SK-N-SH treated with all-trans-retinoic acid at 6 μM for 48 hours (cell line): ENCODE results near the gene ZNF595.

Experiments used
- ATAC-seq: fragments of 200-7000 bp; cut with Tn5 transposase; 3 replicates; pipeline ENCODE4 v1.9.1; 2020; ENCODE audit warnings: mild to moderate bottlenecking, moderate library complexity
- ARNTL ChIP-seq: fragments of 450-650 bp; formaldehyde crosslinking; IDR thresholded peaks from 2 replicates; pipeline ENCODE4 v1.5.0; 2020; ENCODE audit warnings: low read depth, mild to moderate bottlenecking, moderate library complexity, borderline replicate concordance
- BACH2 ChIP-seq: fragments of 250-450 bp; sonication (Bioruptor Pico); IDR thresholded peaks from 2 replicates; pipeline ENCODE4 v1.9.0; 2021; ENCODE audit warnings: mild to moderate bottlenecking, borderline replicate concordance
- CSDC2 ChIP-seq: fragments of 250-450 bp; sonication (Bioruptor Pico); IDR thresholded peaks from 2 replicates; pipeline ENCODE4 v1.5.0; 2020; ENCODE audit warnings: mild to moderate bottlenecking, moderate library complexity
- ESRRG ChIP-seq: fragments of 250-450 bp; sonication (Bioruptor Pico); IDR thresholded peaks from 2 replicates; pipeline ENCODE4 v1.6.1; 2021; ENCODE audit warnings: mild to moderate bottlenecking
- GLIS3 ChIP-seq: fragments of 250-450 bp; sonication (Bioruptor Pico); IDR thresholded peaks from 2 replicates; pipeline ENCODE4 v1.5.0; 2020; ENCODE audit warnings: mild to moderate bottlenecking, moderate library complexity
- ISL1 ChIP-seq: fragments of 250-450 bp; sonication (Bioruptor Pico); IDR thresholded peaks from 2 replicates; pipeline ENCODE4 v2.1.2; 2022; ENCODE audit warnings: mild to moderate bottlenecking, moderate library complexity
- OSR1 ChIP-seq: fragments of 250-450 bp; sonication (Bioruptor Pico); IDR thresholded peaks from 2 replicates; pipeline ENCODE4 v1.8.0; 2022; ENCODE audit warnings: moderate library complexity, mild to moderate bottlenecking, inconsistent platforms
- POU6F1 ChIP-seq: fragments of 250-450 bp; sonication (Bioruptor Pico); IDR thresholded peaks from 2 replicates; pipeline ENCODE4 v1.8.0; 2021; ENCODE audit warnings: low read depth, mild to moderate bottlenecking, moderate library complexity, borderline replicate concordance
- PPARA ChIP-seq: fragments of 250-450 bp; sonication (Bioruptor Pico); IDR thresholded peaks from 2 replicates; pipeline ENCODE4 v1.5.0; 2020; ENCODE audit warnings: mild to moderate bottlenecking, borderline replicate concordance
- TCF4 ChIP-seq: fragments of 250-450 bp; sonication (Bioruptor Pico); IDR thresholded peaks from 2 replicates; pipeline ENCODE4 v1.8.0; 2021; ENCODE audit warnings: mild to moderate bottlenecking, moderate library complexity, borderline replicate concordance
- TOX ChIP-seq: fragments of 250-450 bp; sonication (Bioruptor Pico); IDR thresholded peaks from 2 replicates; pipeline ENCODE4 v1.8.0; 2021; ENCODE audit warnings: mild to moderate bottlenecking, moderate library complexity, borderline replicate concordance
- ZC3H10 ChIP-seq: fragments of 250-450 bp; sonication (Bioruptor Pico); IDR thresholded peaks from 2 replicates; pipeline ENCODE4 v1.5.1; 2021; ENCODE audit warnings: mild to moderate bottlenecking, moderate library complexity
- ZFP3 ChIP-seq: fragments of 250-450 bp; sonication (Bioruptor Pico); IDR thresholded peaks from 2 replicates; pipeline ENCODE4 v1.5.0; 2020; ENCODE audit warnings: mild to moderate bottlenecking, moderate library complexity
- ZFP30 ChIP-seq: fragments of 450-650 bp; formaldehyde crosslinking; IDR thresholded peaks from 2 replicates; pipeline ENCODE4 v1.5.0; 2022; ENCODE audit warnings: mild to moderate bottlenecking, moderate library complexity
- ZNF565 ChIP-seq: fragments of 450-650 bp; formaldehyde crosslinking; conservative IDR thresholded peaks from 2 replicates; pipeline ENCODE4 v1.5.0; 2020; ENCODE audit warnings: low read depth, mild to moderate bottlenecking, moderate library complexity
- ZNF70 ChIP-seq: fragments of 450-650 bp; formaldehyde crosslinking; IDR thresholded peaks from 2 replicates; pipeline ENCODE4 v1.5.0; 2020; ENCODE audit warnings: mild to moderate bottlenecking, moderate library complexity
- ZNF8 ChIP-seq: fragments of 450-650 bp; formaldehyde crosslinking; IDR thresholded peaks from 2 replicates; pipeline ENCODE4 v1.5.0; 2020; ENCODE audit warnings: mild to moderate bottlenecking, moderate library complexity
- TF ChIP-seq, protein P1 (sequence below): fragments of 250-450 bp; sonication (Bioruptor Pico); IDR thresholded peaks from 2 replicates; pipeline ENCODE4 v1.5.0; 2020; ENCODE audit warnings: mild to moderate bottlenecking, moderate library complexity
- TF ChIP-seq, protein P2 (sequence below): fragments of 250-450 bp; sonication (Bioruptor Pico); IDR thresholded peaks from 2 replicates; pipeline ENCODE4 v1.5.1; 2020; ENCODE audit warnings: low read depth, mild to moderate bottlenecking, moderate library complexity
- TF ChIP-seq, protein P3 (sequence below): fragments of 250-450 bp; sonication (Bioruptor Pico); IDR thresholded peaks from 2 replicates; pipeline ENCODE4 v1.5.1; 2021; ENCODE audit warnings: mild to moderate bottlenecking, moderate library complexity
- TF ChIP-seq, protein P4 (sequence below): fragments of 250-450 bp; sonication (Bioruptor Pico); IDR thresholded peaks from 2 replicates; pipeline ENCODE4 v1.8.0; 2020; ENCODE audit warnings: mild to moderate bottlenecking, moderate library complexity, borderline replicate concordance

ZNF595 gene

GRCh38 chr4:125091-125771, 72.1 kb downstream of the ZNF595 start (continued):
- TF ChIP-seq, protein P1, sequence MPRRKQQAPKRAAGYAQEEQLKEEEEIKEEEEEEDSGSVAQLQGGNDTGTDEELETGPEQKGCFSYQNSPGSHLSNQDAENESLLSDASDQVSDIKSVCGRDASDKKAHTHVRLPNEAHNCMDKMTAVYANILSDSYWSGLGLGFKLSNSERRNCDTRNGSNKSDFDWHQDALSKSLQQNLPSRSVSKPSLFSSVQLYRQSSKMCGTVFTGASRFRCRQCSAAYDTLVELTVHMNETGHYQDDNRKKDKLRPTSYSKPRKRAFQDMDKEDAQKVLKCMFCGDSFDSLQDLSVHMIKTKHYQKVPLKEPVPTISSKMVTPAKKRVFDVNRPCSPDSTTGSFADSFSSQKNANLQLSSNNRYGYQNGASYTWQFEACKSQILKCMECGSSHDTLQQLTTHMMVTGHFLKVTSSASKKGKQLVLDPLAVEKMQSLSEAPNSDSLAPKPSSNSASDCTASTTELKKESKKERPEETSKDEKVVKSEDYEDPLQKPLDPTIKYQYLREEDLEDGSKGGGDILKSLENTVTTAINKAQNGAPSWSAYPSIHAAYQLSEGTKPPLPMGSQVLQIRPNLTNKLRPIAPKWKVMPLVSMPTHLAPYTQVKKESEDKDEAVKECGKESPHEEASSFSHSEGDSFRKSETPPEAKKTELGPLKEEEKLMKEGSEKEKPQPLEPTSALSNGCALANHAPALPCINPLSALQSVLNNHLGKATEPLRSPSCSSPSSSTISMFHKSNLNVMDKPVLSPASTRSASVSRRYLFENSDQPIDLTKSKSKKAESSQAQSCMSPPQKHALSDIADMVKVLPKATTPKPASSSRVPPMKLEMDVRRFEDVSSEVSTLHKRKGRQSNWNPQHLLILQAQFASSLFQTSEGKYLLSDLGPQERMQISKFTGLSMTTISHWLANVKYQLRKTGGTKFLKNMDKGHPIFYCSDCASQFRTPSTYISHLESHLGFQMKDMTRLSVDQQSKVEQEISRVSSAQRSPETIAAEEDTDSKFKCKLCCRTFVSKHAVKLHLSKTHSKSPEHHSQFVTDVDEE (CRISPR knock-in tag) = no peak
- TF ChIP-seq PPARA = no peak
- TF ChIP-seq ZFP30 = no peak
- no peak for TF ChIP-seq TOX (CRISPR knock-in tag)
- TF ChIP-seq CSDC2 (CRISPR knock-in tag) = no peak
- TF ChIP-seq GLIS3 (CRISPR knock-in tag) = no peak
- TF ChIP-seq, protein P2, sequence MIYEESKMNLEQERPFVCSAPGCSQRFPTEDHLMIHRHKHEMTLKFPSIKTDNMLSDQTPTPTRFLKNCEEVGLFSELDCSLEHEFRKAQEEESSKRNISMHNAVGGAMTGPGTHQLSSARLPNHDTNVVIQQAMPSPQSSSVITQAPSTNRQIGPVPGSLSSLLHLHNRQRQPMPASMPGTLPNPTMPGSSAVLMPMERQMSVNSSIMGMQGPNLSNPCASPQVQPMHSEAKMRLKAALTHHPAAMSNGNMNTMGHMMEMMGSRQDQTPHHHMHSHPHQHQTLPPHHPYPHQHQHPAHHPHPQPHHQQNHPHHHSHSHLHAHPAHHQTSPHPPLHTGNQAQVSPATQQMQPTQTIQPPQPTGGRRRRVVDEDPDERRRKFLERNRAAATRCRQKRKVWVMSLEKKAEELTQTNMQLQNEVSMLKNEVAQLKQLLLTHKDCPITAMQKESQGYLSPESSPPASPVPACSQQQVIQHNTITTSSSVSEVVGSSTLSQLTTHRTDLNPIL = no peak
- no peak for TF ChIP-seq OSR1
- no peak for TF ChIP-seq ISL1 (CRISPR knock-in tag)
- TF ChIP-seq, all 23 proteins: peak for 0

DNA sequence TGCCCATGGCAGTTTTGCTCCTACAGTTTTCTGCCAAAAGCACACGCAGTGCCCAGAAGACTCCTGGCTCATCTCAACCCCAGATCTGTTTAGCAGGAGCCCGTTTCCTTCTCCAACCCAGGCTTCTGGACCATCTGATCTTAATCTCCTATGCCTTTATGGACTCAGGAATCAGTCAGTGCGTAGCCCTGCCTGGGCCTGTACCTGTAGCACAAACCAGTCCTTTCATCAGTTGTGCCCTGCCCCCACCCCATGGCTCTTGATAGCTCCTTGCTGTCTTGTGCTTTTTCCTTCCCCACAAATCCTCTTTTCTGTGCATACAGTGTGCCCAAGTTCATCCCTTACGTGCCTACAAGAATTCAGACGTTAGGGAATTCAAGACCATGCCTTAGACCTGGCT, 72.7 kb downstream of the ZNF595 start:
- no peak for ATAC-seq
- TF ChIP-seq, protein P3, sequence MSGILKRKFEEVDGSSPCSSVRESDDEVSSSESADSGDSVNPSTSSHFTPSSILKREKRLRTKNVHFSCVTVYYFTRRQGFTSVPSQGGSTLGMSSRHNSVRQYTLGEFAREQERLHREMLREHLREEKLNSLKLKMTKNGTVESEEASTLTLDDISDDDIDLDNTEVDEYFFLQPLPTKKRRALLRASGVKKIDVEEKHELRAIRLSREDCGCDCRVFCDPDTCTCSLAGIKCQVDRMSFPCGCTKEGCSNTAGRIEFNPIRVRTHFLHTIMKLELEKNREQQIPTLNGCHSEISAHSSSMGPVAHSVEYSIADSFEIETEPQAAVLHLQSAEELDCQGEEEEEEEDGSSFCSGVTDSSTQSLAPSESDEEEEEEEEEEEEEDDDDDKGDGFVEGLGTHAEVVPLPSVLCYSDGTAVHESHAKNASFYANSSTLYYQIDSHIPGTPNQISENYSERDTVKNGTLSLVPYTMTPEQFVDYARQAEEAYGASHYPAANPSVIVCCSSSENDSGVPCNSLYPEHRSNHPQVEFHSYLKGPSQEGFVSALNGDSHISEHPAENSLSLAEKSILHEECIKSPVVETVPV (CRISPR knock-in tag) = no peak
- TF ChIP-seq ARNTL (CRISPR knock-in tag) = no peak
- TF ChIP-seq, all 23 proteins: peak for 0

GRCh38 chr4:132483-132882, 79.4 kb downstream of the ZNF595 start:
- no peak for ATAC-seq
- TF ChIP-seq ARNTL (CRISPR knock-in tag) = no peak
- TF ChIP-seq, protein P4, sequence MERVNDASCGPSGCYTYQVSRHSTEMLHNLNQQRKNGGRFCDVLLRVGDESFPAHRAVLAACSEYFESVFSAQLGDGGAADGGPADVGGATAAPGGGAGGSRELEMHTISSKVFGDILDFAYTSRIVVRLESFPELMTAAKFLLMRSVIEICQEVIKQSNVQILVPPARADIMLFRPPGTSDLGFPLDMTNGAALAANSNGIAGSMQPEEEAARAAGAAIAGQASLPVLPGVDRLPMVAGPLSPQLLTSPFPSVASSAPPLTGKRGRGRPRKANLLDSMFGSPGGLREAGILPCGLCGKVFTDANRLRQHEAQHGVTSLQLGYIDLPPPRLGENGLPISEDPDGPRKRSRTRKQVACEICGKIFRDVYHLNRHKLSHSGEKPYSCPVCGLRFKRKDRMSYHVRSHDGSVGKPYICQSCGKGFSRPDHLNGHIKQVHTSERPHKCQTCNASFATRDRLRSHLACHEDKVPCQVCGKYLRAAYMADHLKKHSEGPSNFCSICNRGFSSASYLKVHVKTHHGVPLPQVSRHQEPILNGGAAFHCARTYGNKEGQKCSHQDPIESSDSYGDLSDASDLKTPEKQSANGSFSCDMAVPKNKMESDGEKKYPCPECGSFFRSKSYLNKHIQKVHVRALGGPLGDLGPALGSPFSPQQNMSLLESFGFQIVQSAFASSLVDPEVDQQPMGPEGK (CRISPR knock-in tag) = no peak
- TF ChIP-seq GLIS3 (CRISPR knock-in tag) = no peak
- TF ChIP-seq ZNF565 (CRISPR knock-in tag) = no peak
- TF ChIP-seq POU6F1 (CRISPR knock-in tag) = no peak
- no peak for TF ChIP-seq BACH2 (CRISPR knock-in tag)
- no peak for TF ChIP-seq ZNF8 (CRISPR knock-in tag)
- no peak for TF ChIP-seq ZNF70 (CRISPR knock-in tag)
- no peak for TF ChIP-seq ESRRG (CRISPR knock-in tag)
- no peak for TF ChIP-seq ZC3H10 (CRISPR knock-in tag)
- TF ChIP-seq, protein P1 (CRISPR knock-in tag) = no peak
- TF ChIP-seq, protein P3 (CRISPR knock-in tag) = no peak
- TF ChIP-seq ZFP3 (CRISPR knock-in tag) = no peak
- no peak for TF ChIP-seq TCF4 (CRISPR knock-in tag)
- TF ChIP-seq, protein P2 = no peak
- TF ChIP-seq ISL1 (CRISPR knock-in tag) = no peak
